ENCODE measurements around the gene BICRAL.

BICRAL gene

DNA sequence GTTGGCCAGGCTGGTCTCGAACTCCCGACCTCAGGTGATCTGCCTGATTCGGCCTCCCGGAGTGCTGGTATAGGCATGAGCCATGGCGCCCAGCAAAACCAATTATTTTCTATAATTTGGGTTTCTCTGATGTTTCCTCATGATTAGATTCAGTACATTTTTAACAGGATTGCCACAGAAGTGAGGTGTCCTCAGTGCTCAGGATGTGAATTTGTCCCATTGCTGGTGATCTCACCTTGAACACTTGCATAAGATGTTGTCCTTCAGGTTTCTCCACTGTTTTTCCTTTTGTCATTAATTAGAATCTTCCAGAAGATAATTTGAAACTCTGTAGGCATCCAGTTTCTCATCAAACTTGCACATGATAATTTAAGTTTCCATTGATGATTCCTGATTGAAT, 52.2 kb downstream of the BICRAL start:
- no peak for TF ChIP-seq ZFX (IDR thresholded peaks at IDR 0.05)
- TF ChIP-seq, protein P1, sequence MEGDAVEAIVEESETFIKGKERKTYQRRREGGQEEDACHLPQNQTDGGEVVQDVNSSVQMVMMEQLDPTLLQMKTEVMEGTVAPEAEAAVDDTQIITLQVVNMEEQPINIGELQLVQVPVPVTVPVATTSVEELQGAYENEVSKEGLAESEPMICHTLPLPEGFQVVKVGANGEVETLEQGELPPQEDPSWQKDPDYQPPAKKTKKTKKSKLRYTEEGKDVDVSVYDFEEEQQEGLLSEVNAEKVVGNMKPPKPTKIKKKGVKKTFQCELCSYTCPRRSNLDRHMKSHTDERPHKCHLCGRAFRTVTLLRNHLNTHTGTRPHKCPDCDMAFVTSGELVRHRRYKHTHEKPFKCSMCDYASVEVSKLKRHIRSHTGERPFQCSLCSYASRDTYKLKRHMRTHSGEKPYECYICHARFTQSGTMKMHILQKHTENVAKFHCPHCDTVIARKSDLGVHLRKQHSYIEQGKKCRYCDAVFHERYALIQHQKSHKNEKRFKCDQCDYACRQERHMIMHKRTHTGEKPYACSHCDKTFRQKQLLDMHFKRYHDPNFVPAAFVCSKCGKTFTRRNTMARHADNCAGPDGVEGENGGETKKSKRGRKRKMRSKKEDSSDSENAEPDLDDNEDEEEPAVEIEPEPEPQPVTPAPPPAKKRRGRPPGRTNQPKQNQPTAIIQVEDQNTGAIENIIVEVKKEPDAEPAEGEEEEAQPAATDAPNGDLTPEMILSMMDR (conservative IDR thresholded peaks at IDR 0.05), result no peak
- H3K27ac ChIP-seq, result no peak overlapping the region

DNA sequence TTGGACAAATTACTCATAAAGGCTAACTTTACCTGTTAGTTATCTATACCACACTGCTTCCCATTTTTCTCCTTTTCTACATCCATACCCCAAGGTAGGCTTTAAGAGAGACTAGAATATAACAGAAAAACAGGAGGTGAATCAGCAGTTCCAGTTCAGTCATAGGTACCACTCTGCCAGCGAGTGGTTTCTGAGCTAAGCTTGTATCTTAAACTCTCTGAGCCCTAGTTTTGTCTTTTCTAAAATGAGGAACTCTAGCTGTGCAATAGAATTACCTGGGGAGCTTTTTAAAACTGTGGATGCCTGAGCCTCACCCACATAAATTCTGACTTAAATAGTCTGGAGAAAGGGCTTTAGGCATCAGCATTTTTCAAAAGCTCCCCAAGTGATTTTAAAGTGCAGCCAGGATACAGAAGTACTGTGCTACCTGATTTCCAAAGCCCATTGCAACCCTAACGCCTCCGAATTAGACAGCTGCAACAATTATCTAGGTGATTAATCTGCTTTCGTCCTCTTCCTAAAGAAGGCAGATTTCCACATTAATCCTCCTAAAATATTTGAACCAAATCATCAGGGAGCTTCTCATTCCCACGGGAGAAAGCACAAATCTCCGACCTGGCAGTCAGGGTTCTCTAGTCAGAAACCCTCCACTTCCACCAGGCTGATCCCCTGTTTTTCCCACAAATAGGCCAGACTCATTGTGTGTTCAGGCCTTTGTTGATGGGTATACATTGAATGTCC, 60.2 kb downstream of the BICRAL start:
- TF ChIP-seq, protein P1 (conservative IDR thresholded peaks at IDR 0.05), result no peak
- no peak for TF ChIP-seq ZFX (IDR thresholded peaks at IDR 0.05)
- no peak overlapping the region for H3K27ac ChIP-seq

DNA sequence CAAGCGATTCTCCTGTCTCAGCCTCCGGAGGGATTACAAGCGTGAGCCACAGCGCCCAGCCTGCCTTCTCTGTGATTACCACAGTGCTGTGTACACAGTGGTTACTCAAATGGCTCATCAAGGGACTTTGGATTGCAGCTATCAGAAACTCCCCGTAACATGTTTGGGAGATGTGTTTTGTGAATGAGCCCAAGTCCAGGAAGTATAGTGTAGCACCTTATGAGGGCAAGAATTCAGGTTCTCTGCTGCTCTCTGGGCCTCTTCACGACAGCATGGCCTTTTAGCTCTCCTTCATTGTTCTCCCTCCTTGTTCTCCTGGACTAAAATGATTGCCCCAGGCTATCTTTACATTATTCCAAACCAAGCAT, 63.5 kb downstream of the BICRAL start:
- no peak overlapping the region for H3K27ac ChIP-seq
- TF ChIP-seq, protein P1 (conservative IDR thresholded peaks at IDR 0.05), result no peak
- TF ChIP-seq ZFX (IDR thresholded peaks at IDR 0.05), result no peak

DNA sequence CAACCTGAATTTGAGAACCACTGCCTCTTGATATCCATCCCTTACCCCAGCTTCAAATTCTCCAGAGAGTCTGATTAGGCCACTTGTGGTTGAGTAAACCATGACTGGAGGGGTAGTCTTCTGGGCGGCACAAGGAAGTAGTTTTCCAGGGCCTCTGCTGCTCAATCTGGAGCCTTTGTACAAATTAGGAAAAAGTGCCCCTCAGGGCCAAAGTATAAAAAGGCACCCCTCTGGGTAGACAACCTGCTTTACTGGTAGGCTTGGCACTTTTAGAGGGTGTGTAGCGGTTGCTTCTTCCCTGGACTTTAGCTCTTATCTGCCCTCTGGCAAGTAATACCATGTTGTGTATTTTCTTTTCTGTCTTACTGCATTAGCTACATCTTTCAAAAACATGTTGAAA, 64.7 kb downstream of the BICRAL start:
- TF ChIP-seq ZFX (IDR thresholded peaks at IDR 0.05), result no peak
- TF ChIP-seq, protein P1 (conservative IDR thresholded peaks at IDR 0.05), result no peak
- no peak overlapping the region for H3K27ac ChIP-seq

DNA sequence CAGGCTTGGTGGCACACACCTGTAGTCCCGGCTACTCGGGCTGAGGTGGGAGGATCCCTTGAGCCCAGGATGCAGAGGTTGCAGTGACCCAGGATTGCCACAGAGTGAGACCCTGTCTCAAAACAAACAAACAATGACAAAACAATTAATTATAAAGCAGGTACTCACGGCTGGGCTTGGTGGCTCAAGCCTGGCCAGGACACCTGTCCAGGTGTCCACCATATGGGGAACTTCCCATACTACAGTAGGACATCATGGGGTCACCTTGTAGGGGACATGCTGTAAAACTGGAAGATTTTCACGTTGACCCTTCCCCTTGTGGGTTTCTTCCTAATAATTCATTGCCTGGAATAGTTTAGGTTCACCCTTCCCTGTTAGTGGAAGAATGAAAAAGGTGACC, 66.8 kb downstream of the BICRAL start:
- H3K27ac ChIP-seq, result no peak overlapping the region
- TF ChIP-seq, protein P1 (conservative IDR thresholded peaks at IDR 0.05), result no peak
- no peak for TF ChIP-seq ZFX (IDR thresholded peaks at IDR 0.05)

DNA sequence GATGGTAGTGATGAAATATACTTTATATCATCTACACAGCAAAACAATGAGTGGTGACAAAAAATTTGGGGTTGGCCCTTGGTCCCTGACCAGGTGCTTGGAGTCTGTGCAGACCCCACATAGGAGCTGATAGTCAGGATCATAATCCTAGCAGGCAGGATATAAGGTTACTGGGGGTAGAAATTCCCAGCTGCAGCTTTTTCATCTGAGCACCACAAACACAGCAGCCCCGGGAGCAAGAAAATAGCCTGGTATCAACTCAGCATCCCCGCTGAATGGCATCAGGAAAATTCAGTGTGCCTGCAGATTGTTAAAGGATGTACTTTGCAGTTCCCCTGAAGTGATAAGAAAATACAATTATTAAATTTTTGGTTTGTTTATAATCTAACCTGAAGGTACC, 69.7 kb downstream of the BICRAL start:
- TF ChIP-seq ZFX (IDR thresholded peaks at IDR 0.05), result no peak
- TF ChIP-seq, protein P1 (conservative IDR thresholded peaks at IDR 0.05), result no peak

DNA sequence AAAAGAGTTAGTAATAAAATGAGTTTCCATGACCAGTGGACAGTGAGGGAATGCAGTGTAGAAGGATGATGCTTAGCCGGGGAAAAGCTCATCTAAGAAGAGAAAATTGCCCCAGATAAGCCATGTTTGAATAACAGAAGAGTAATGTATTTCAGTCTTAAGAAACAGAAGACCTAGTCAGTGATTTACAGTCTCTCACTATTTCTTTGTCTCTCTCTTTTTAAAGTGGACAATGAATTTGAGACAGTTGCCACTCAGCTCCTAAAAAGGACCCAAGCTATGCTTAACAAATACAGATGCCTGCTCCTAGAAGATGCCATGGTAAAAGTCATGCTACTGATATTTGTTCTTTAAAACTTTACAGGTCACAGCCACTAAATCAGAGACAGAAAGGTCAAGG, 78.2 kb downstream of the BICRAL start:
- no peak overlapping the region for H3K27ac ChIP-seq
- no peak for TF ChIP-seq ZFX (IDR thresholded peaks at IDR 0.05)
- TF ChIP-seq, protein P1 (conservative IDR thresholded peaks at IDR 0.05), result no peak

More for the DNA sequence above, 69.7 kb downstream of the BICRAL start:
- H3K27ac ChIP-seq, result no peak overlapping the region
